ENCODE measurements around the gene MYRF.

Gene MYRF

DNA sequence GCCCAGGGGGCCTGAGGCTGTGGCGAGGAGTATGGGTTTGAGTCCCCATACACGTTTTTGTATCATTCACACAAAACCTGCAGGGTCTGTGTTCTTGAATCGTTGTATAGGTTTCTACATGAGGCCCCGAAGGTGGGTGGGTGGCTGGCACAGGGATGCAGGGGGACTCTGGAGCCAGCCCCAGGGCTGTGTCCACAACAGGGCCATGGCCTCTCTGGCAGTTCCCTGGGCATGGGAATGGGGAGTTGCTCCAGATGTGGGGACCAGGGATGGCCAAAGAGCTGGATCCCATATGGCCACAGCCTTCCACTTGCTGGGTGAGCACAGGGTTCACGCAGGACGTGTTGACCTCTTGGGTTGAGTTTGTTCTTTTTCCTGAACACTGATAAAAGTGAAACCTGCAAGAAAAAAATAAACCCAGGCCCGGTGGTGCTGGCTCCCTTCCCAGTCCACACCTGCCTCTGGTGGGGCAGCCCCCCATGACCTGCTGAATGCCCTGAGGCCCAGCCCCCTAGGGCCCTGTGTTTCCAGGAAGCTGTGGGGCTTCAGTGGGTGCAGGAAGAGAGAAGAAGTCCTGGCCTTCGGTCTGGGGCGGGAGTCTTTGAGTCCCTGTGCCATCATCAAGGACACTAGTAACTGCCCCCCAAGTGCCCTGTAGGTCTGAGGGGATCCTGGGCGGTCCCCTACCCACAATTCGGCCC lies 16.1 kb downstream of the MYRF start:
- TF ChIP-seq POLR2AphosphoS5 (IDR thresholded peaks at IDR 0.05; ENCODE audit: borderline replicate concordance, low read depth, low read length) (no peak), FOXP2 (optimal IDR thresholded peaks at IDR 0.05; ENCODE audit: control extremely low read depth, extremely low read length, insufficient read depth) (no peak), EZH2 (IDR thresholded peaks at IDR 0.05) (no peak)
- Histone ChIP-seq H3K36me3 (ENCODE audit: insufficient read depth, low read length) (no peaks in the 10 kb centered on the region), H3K9ac (ENCODE audit: insufficient read length) (no peak overlapping the region), H3K27ac (no peak overlapping the region), H3K4me3 (no peak overlapping the region), H3K9me3 (ENCODE audit: low read depth, low read length) (no peaks in the 10 kb centered on the region)
- DNase-seq (ENCODE audit: low read depth, low spot score): no peak

DNA sequence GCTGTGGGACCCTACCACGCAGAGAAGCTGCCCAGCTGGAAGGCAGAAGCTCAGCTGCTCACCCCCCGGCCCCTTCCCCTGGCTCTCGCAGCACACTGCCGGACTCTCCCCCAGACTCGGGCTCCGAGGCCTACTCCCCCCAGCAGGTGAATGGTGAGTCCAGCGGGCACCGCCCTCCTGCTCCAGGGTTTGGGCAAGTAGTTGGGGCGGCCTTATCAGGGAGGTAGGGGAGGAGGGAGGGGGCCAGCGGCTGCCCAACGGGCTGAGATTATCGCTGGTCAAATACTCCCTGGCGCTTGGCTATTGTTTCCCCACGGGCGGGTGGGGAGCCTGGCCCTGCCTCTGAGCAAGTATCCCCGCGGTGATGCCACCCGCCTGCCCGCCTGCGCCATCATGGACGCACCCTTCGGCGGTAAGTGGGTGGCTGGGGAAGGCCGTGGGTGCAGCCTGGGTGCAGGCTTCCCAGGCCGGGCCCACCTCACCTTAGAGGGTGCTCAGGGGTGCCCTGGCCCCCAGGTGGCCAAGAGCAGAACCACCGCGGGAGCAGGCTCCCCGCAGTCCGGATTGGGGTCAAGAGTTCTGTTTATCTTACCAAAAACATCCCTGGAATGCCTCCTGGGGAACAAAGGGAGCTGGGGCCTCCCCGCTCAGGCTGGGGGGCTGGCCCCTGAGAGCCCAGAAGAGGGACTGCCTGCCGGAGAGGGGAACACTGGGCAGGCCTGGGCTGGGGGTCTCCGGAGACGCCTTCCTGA lies 16.9 kb downstream of the MYRF start:
- Histone ChIP-seq H3K9ac (ENCODE audit: insufficient read length) (no peak overlapping the region), H3K27ac (no peak overlapping the region), H3K9me3 (ENCODE audit: low read depth, low read length) (no peaks in the 10 kb centered on the region), H3K36me3 (ENCODE audit: insufficient read depth, low read length) (no peaks in the 10 kb centered on the region), H3K4me3 (no peak overlapping the region)
- TF ChIP-seq POLR2AphosphoS5 (IDR thresholded peaks at IDR 0.05; ENCODE audit: borderline replicate concordance, low read depth, low read length) (no peak), FOXP2 (optimal IDR thresholded peaks at IDR 0.05; ENCODE audit: control extremely low read depth, extremely low read length, insufficient read depth) (no peak), EZH2 (IDR thresholded peaks at IDR 0.05) (no peak)
- no peak for DNase-seq (ENCODE audit: low read depth, low spot score)

DNA sequence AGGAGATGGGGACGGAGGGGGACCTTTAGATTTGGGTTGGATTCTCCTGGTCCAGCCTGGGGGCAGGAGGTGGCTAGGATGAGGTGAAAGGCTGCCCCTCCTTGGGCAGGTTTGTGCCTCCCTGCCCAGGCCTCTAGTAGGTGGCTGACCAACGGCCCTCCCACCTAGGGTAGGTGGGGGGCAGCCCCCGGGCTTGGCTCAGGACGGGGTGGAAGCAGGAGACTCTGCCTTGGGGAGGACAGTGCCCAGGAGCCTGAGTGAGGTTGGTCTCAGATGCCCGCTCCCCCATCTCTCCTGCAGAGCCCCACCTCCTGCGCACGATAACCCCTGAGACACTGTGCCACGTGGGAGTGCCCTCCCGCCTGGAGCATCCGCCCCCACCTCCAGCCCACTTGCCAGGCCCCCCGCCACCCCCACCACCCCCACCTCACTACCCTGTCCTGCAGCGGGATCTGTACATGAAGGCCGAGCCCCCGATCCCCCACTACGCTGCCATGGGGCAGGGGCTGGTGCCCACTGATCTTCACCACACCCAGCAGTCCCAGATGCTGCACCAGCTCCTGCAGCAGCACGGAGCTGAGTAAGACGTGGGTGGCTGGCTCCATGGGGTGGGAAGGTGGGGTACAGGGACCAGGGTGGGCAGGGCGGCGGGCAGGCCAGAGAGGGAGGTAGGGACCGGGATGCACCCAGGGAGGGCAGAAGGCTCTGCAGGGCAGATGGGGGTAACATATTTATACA lies 17.7 kb downstream of the MYRF start:
- no peak for TF ChIP-seq EZH2 (IDR thresholded peaks at IDR 0.05)
- TF ChIP-seq FOXP2 (optimal IDR thresholded peaks at IDR 0.05; ENCODE audit: control extremely low read depth, extremely low read length, insufficient read depth): no peak
- Histone ChIP-seq H3K27ac (no peak overlapping the region), H3K9me3 (ENCODE audit: low read depth, low read length) (no peaks in the 10 kb centered on the region), H3K9ac (ENCODE audit: insufficient read length) (no peak overlapping the region), H3K36me3 (ENCODE audit: insufficient read depth, low read length) (no peaks in the 10 kb centered on the region), H3K4me3 (no peak overlapping the region)
- DNase-seq (ENCODE audit: low read depth, low spot score): no peak

DNA sequence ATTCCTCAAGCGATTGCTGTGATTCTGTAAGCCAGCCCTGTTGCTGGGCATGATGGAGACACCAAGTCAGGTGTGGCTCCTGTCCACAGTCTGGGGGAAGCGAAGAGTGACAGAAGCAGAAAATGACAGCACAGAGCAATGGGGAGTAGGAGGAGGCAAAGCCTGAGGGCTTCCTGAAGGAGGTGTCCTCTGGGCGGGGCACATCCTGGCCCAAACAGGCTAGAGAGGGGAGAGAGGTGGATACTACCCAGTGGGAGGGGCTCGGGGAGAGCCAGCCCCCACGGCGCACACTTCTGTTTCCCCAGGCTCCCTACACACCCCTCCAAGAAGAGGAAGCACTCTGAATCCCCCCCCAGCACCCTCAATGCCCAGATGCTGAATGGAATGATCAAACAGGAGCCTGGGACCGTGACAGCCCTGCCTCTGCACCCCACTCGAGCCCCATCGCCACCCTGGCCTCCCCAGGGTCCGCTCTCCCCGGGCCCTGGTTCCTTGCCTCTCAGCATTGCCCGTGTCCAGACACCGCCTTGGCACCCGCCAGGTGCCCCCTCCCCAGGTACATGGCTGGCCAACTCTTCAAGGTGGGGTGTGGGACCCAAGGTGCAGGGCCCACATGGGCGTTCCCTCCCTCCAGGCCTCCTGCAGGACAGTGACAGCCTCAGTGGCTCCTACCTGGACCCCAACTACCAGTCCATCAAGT lies 18.9 kb downstream of the MYRF start:
- H3K27ac ChIP-seq: no peak overlapping the region
- no peaks in the 10 kb centered on the region for H3K36me3 ChIP-seq (ENCODE audit: insufficient read depth, low read length)
- no peaks in the 10 kb centered on the region for H3K9me3 ChIP-seq (ENCODE audit: low read depth, low read length)
- no peak for DNase-seq (ENCODE audit: low read depth, low spot score)
- TF ChIP-seq POLR2AphosphoS5 (IDR thresholded peaks at IDR 0.05; ENCODE audit: borderline replicate concordance, low read depth, low read length) (no peak), FOXP2 (optimal IDR thresholded peaks at IDR 0.05; ENCODE audit: control extremely low read depth, extremely low read length, insufficient read depth) (no peak), EZH2 (IDR thresholded peaks at IDR 0.05) (no peak)
- no peak overlapping the region for H3K9ac ChIP-seq (ENCODE audit: insufficient read length)
- H3K4me3 ChIP-seq: no peak overlapping the region

DNA sequence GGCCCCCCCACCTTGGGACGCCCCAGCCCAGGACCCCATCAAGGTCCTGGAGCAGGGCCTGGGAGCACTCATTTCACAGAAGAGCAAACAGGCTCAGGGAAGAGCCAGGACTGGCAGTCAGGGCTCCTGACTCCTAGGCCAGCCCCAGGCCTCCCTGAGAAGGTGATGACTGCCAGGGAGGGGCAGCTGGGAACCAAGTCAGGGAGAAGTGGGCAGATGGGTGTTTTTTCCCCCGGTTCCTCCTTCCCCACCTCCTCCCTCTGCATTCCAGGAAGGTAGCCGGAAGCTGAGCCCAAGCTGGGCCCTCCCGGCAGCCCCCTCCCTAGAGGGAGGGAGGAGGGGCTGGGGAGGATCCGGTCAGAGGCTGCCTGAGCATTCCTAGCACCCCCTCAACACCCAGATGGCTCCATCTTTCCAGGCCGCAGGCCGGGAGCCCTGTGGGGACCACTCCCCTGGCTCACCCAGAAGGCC lies 19.6 kb downstream of the MYRF start:
- TF ChIP-seq FOXP2 (optimal IDR thresholded peaks at IDR 0.05; ENCODE audit: control extremely low read depth, extremely low read length, insufficient read depth) (no peak), POLR2AphosphoS5 (IDR thresholded peaks at IDR 0.05; ENCODE audit: borderline replicate concordance, low read depth, low read length) (no peak), EZH2 (IDR thresholded peaks at IDR 0.05) (no peak)
- Histone ChIP-seq H3K9ac (ENCODE audit: insufficient read length) (no peak overlapping the region), H3K27ac (no peak overlapping the region), H3K9me3 (ENCODE audit: low read depth, low read length) (no peaks in the 10 kb centered on the region), H3K36me3 (ENCODE audit: insufficient read depth, low read length) (no peaks in the 10 kb centered on the region), H3K4me3 (no peak overlapping the region)
- no peak for DNase-seq (ENCODE audit: low read depth, low spot score)

DNA sequence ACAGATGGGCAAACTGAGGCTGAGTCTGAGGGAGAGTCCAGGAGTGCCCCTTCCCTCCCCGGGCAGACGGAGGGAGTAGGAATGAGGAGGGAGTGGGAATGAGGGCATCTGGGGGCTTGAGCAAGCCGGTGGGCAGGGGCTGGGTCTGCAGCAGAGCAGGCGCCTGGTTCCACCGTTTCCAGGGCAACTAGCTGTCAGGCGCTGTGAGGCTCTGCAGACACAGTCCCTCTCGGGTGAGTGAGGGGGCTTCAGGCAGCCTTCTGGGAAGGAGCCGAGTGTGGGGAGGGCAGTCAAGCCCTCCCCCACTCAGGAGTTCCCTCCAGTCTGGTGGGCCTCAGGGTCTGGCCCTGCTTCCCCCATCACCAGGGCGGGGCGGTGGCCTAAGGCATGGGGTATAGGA lies 20.9 kb downstream of the MYRF start:
- Histone ChIP-seq H3K4me3 (no peak overlapping the region), H3K36me3 (ENCODE audit: insufficient read depth, low read length) (no peaks in the 10 kb centered on the region), H3K27ac (no peak overlapping the region), H3K9ac (ENCODE audit: insufficient read length) (no peak overlapping the region), H3K9me3 (ENCODE audit: low read depth, low read length) (no peaks in the 10 kb centered on the region)
- TF ChIP-seq POLR2AphosphoS5 (IDR thresholded peaks at IDR 0.05; ENCODE audit: borderline replicate concordance, low read depth, low read length) (no peak), EZH2 (IDR thresholded peaks at IDR 0.05) (no peak), FOXP2 (optimal IDR thresholded peaks at IDR 0.05; ENCODE audit: control extremely low read depth, extremely low read length, insufficient read depth) (no peak)
- no peak for DNase-seq (ENCODE audit: low read depth, low spot score)

DNA sequence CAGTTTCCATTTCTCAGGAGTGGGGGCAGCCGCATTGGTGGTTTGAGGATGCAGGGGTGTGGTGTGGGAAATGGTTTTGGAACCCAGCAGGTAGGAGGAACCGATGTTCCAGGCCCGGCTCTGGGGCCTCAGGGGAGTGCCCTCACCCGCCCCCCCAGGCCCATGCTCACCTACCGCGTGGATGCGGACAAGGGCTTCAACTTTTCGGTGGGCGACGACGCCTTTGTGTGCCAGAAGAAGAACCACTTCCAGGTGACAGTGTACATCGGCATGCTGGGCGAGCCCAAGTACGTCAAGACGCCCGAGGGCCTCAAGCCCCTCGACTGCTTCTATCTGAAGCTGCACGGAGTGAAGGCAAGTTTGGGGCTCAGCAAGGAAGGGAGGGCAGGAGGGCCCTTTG lies 21.4 kb downstream of the MYRF start:
- no peaks in the 10 kb centered on the region for H3K36me3 ChIP-seq (ENCODE audit: insufficient read depth, low read length)
- no peaks in the 10 kb centered on the region for H3K9me3 ChIP-seq (ENCODE audit: low read depth, low read length)
- TF ChIP-seq FOXP2 (optimal IDR thresholded peaks at IDR 0.05; ENCODE audit: control extremely low read depth, extremely low read length, insufficient read depth) (no peak), EZH2 (IDR thresholded peaks at IDR 0.05) (no peak), POLR2AphosphoS5 (IDR thresholded peaks at IDR 0.05; ENCODE audit: borderline replicate concordance, low read depth, low read length) (no peak)
- H3K9ac ChIP-seq (ENCODE audit: insufficient read length): no peak overlapping the region
- no peak for DNase-seq (ENCODE audit: low read depth, low spot score)
- H3K4me3 ChIP-seq: no peak overlapping the region
- no peak overlapping the region for H3K27ac ChIP-seq

DNA sequence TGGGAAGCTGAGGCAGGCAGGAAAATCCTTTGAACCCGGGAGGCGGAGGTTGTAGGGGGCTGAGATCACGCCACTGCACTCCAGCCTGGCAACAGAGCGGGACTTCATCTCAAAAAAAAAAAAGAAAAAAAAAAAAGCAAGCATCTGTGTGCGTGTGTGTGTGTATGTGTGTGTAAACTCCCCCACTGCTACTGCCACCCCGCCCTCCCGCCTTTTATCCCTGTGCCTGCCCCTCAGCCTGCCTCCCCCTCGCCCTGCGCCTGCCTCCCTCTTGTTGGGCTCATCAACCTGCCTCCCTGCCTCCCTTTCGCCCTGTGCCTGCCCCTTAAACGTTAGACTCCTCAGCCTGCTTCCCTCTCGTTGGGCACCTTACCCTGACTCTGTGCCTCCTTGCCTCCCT lies 22.0 kb downstream of the MYRF start:
- DNase-seq (ENCODE audit: low read depth, low spot score): no peak
- TF ChIP-seq FOXP2 (optimal IDR thresholded peaks at IDR 0.05; ENCODE audit: control extremely low read depth, extremely low read length, insufficient read depth) (no peak), POLR2AphosphoS5 (IDR thresholded peaks at IDR 0.05; ENCODE audit: borderline replicate concordance, low read depth, low read length) (no peak), EZH2 (IDR thresholded peaks at IDR 0.05) (no peak)
- Histone ChIP-seq H3K4me3 (no peak overlapping the region), H3K36me3 (ENCODE audit: insufficient read depth, low read length) (no peaks in the 10 kb centered on the region), H3K27ac (no peak overlapping the region), H3K9ac (ENCODE audit: insufficient read length) (no peak overlapping the region), H3K9me3 (ENCODE audit: low read depth, low read length) (no peaks in the 10 kb centered on the region)

Measured in SK-N-MC (cell line).